DOHH2 (cell line): ENCODE data around the gene SLC28A3.

Experiments
- H3F3A ChIP-seq: fragments of 200-600 bp; sonication (generic), shearing (Covaris generic); 2 replicates; pipeline ENCODE4 v1.6.0; 2016; ENCODE audit warnings: antibody characterized with exemption, mild to moderate bottlenecking; ENCODE audit not compliant: control insufficient read depth, insufficient read depth
- H3K27ac ChIP-seq: fragments of 200-600 bp; sonication (generic); 2 replicates; pipeline ENCODE4 v1.5.1; 2014; ENCODE audit warnings: low read depth, mild to moderate bottlenecking, low read length, moderate library complexity
- H3K27me3 ChIP-seq: fragments of 200-600 bp; sonication (generic); 2 replicates; pipeline ENCODE4 v1.6.1; 2014; ENCODE audit warnings: mild to moderate bottlenecking, low read length, mixed read lengths; ENCODE audit not compliant: control insufficient read depth
- H3K36me3 ChIP-seq: fragments of 200-600 bp; sonication (generic); 2 replicates; pipeline ENCODE4 v1.6.1; 2014; ENCODE audit warnings: mild to moderate bottlenecking, low read length, moderate library complexity, mixed read lengths; ENCODE audit not compliant: control insufficient read depth
- H3K4me1 ChIP-seq: fragments of 200-600 bp; sonication (generic); 2 replicates; pipeline ENCODE4 v1.6.1; 2014; ENCODE audit warnings: mild to moderate bottlenecking, low read length, mixed read lengths; ENCODE audit not compliant: control insufficient read depth
- H3K4me2 ChIP-seq: fragments of 200-600 bp; sonication (generic); 2 replicates; pipeline ENCODE4 v1.6.0; 2014; ENCODE audit warnings: mild to moderate bottlenecking, low read length, moderate library complexity
- H3K4me3 ChIP-seq: fragments of 200-600 bp; sonication (generic); 2 replicates; pipeline ENCODE4 v1.5.1; 2014; ENCODE audit warnings: mild to moderate bottlenecking, low read length, mixed read lengths
- H3K79me2 ChIP-seq: fragments of 200-600 bp; sonication (generic); 2 replicates; pipeline ENCODE4 v1.6.1; 2014; ENCODE audit warnings: mild to moderate bottlenecking, low read length, mixed read lengths; ENCODE audit not compliant: control insufficient read depth
- H3K9me2 ChIP-seq: fragments of 200-600 bp; sonication (generic); replicated peaks from 2 replicates; pipeline ENCODE4 v1.6.1; 2014; ENCODE audit warnings: mild to moderate bottlenecking, low read length, mixed read lengths; ENCODE audit not compliant: control insufficient read depth
- H3K9me3 ChIP-seq: fragments of 200-600 bp; sonication (generic); 2 replicates; pipeline ENCODE4 v1.6.1; 2014; ENCODE audit warnings: antibody characterized with exemption, low read length, mixed read lengths; ENCODE audit not compliant: control insufficient read depth, insufficient read depth
- H4K20me1 ChIP-seq: fragments of 200-600 bp; sonication (generic); 2 replicates; pipeline ENCODE4 v1.6.0; 2014; ENCODE audit warnings: low read depth, mild to moderate bottlenecking, antibody characterized with exemption, low read length, moderate library complexity; ENCODE audit not compliant: control insufficient read depth, insufficient read depth
- EZH2phosphoT487 ChIP-seq: fragments of 200-600 bp; sonication (generic); IDR thresholded peaks from 2 replicates; pipeline ENCODE4 v1.6.1; 2017; ENCODE audit warnings: borderline replicate concordance, mild to moderate bottlenecking, antibody characterized with exemption, low read length, moderate library complexity, mixed read lengths
- TF ChIP-seq, protein P1 (sequence below): fragments of 200-600 bp; sonication (generic); IDR thresholded peaks from one replicate; pipeline ENCODE4 v1.5.1; 2014; ENCODE audit warnings: antibody characterized with exemption, mild to moderate bottlenecking, low read depth, low read length; ENCODE audit not compliant: poor library complexity, severe bottlenecking

SLC28A3 gene

DNA sequence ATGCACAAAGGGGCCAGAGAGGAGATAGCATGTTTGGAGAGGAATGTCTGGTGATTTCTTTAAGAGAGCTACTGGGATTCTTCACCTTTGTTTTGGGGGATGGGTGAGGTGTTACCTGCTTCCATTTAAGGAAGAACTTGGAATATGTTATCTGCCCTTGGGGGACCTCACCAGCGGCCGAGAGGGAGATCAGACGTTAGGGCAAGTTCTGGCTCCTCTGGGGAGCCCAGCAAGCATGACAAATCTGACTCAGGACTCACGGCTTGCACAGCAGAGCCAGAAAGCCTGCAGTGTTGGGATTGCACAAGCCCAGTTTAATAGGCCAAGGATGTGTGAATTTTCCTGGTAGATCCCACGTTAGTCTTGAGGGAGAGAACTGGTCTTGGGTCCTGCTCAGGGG is 40.3 kb downstream of the SLC28A3 start:
- no peak overlapping the region for H3K4me2 ChIP-seq
- H3K4me3 ChIP-seq, result no peak overlapping the region
- no peaks in the 10 kb centered on the region for H3K79me2 ChIP-seq
- H3K4me1 ChIP-seq, result no peaks in the 10 kb centered on the region
- H3K9me2 ChIP-seq, result no peaks in the 10 kb centered on the region
- no peaks in the 10 kb centered on the region for H3K36me3 ChIP-seq
- H3K9me3 ChIP-seq, result no peaks in the 10 kb centered on the region
- H3F3A ChIP-seq, result no peaks in the 10 kb centered on the region
- no peak for TF ChIP-seq EZH2phosphoT487
- TF ChIP-seq, protein P1, sequence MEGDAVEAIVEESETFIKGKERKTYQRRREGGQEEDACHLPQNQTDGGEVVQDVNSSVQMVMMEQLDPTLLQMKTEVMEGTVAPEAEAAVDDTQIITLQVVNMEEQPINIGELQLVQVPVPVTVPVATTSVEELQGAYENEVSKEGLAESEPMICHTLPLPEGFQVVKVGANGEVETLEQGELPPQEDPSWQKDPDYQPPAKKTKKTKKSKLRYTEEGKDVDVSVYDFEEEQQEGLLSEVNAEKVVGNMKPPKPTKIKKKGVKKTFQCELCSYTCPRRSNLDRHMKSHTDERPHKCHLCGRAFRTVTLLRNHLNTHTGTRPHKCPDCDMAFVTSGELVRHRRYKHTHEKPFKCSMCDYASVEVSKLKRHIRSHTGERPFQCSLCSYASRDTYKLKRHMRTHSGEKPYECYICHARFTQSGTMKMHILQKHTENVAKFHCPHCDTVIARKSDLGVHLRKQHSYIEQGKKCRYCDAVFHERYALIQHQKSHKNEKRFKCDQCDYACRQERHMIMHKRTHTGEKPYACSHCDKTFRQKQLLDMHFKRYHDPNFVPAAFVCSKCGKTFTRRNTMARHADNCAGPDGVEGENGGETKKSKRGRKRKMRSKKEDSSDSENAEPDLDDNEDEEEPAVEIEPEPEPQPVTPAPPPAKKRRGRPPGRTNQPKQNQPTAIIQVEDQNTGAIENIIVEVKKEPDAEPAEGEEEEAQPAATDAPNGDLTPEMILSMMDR, result no peak
- no peaks in the 10 kb centered on the region for H4K20me1 ChIP-seq
- no peak overlapping the region for H3K27ac ChIP-seq
- H3K27me3 ChIP-seq, result 0 out of 2 replicates have a peak, but pooled peaks cover 2% of the 10 kb centered on the region

DNA sequence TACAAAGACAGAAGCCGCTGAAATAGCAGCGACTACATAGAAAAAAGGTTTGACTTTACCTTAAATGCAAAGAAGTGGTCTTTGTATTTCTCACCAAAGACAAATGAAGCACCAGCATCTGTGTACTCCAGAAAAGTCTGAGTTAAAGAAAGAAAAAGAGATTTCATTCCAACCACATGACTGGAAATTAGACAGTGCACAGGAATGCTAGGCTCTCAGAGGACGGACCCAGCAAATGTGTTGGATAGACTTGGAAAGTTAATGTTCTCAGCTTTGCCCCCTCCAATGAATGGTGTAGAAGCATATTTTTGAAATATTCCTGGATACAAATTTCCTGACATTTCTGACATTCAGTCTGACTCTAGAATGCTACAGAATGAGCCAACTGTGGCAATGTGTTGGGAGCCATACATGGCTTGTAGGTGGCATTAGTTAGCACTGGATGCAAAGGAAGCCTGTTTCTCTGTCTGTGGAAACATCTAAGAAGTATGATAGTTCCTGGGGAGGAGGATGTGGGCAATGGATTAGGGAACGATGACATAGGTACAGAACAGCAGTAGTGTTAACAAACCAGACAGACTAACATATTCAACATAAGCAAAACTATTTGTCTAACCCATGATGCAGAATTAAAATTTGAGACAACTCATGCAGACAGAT is 43.3 kb downstream of the SLC28A3 start:
- Histone ChIP-seq H3K4me2 (no peak overlapping the region), H3K4me3 (no peak overlapping the region), H3F3A (no peaks in the 10 kb centered on the region)

DNA sequence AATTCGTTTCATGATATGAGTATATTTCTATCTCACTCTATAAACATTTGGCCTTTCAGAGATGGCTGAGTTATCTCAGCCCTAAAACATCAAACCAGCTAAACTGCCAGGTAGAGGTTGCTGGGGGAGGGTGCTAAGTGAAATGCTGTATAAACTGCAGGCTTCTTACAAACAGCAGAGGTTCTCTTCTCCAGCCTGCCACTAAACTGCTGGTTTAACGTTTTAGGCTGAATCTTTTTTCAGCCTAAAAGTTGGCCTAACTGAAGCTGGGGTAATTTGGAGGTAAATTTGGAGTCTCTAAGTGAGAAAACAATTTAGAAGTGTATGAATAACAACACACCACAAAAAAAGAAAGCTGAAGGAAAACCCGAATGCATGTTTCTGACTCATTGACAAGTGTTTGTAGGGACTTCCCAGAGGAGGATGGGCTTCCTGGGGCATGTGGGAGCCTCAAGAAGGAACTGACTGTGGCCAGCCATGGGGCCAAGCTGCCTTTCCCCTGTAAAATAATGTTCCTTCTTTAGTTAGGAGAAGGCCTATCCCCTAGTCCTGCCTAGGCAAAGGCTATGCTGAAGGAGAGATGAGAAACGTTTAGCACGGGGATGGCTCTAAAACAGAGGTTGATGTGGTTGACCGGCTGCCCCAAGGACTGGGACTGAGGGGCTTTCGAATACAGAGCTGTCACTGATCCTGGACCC is 44.3 kb downstream of the SLC28A3 start:
- H3K36me3 ChIP-seq, result no peaks in the 10 kb centered on the region
- H3K4me3 ChIP-seq, result no peak overlapping the region

More for the DNA sequence above, 43.3 kb downstream of the SLC28A3 start:
- Histone ChIP-seq H3K27me3 (0 out of 2 replicates have a peak, but pooled peaks cover 2% of the 10 kb centered on the region), H3K27ac (no peak overlapping the region), H3K79me2 (no peaks in the 10 kb centered on the region), H4K20me1 (no peaks in the 10 kb centered on the region), H3K4me1 (no peaks in the 10 kb centered on the region), H3K36me3 (no peaks in the 10 kb centered on the region), H3K9me2 (no peaks in the 10 kb centered on the region), H3K9me3 (no peaks in the 10 kb centered on the region)
- TF ChIP-seq, protein P1, result no peak
- no peak for TF ChIP-seq EZH2phosphoT487

More for the DNA sequence above, 44.3 kb downstream of the SLC28A3 start:
- Histone ChIP-seq H3K4me1 (no peaks in the 10 kb centered on the region), H3K27me3 (0 out of 2 replicates have a peak, but pooled peaks cover 2% of the 10 kb centered on the region), H3F3A (no peaks in the 10 kb centered on the region), H3K9me2 (no peaks in the 10 kb centered on the region), H3K4me2 (no peak overlapping the region), H3K9me3 (no peaks in the 10 kb centered on the region), H3K27ac (no peak overlapping the region), H4K20me1 (no peaks in the 10 kb centered on the region), H3K79me2 (no peaks in the 10 kb centered on the region)
- TF ChIP-seq EZH2phosphoT487, result no peak
- TF ChIP-seq, protein P1, result no peak
